Osteocyte (in vitro differentiated cells): Measurements from ENCODE around the gene SERAC1. TPM values are rescaled to one million over a fixed set of nuclear protein-coding genes. Genes with fewer than 3 reads are reported as not detected.

Source experiments
- DNase-seq: peaks from one replicate; pipeline ENCODE4 v3.0.0; 2021; ENCODE audit warnings: mixed read lengths; ENCODE audit not compliant: unreplicated experiment; ENCODE audit errors: extremely low spot score
- H3K27ac Mint-ChIP-seq: one replicate; pipeline ENCODE4 v1.8.0; 2021; ENCODE audit warnings: mild to moderate bottlenecking, mixed read lengths; ENCODE audit not compliant: unreplicated experiment
- H3K27me3 Mint-ChIP-seq: one replicate; pipeline ENCODE4 v1.8.0; 2021; ENCODE audit warnings: mixed read lengths; ENCODE audit not compliant: unreplicated experiment
- H3K36me3 Mint-ChIP-seq: one replicate; pipeline ENCODE4 v1.8.0; 2021; ENCODE audit warnings: mixed read lengths; ENCODE audit not compliant: unreplicated experiment
- H3K4me1 Mint-ChIP-seq: one replicate; pipeline ENCODE4 v1.8.0; 2021; ENCODE audit warnings: mixed read lengths; ENCODE audit not compliant: unreplicated experiment
- H3K4me3 Mint-ChIP-seq: one replicate; pipeline ENCODE4 v1.8.0; 2021; ENCODE audit warnings: mild to moderate bottlenecking, moderate library complexity, mixed read lengths; ENCODE audit not compliant: unreplicated experiment
- H3K9me3 Mint-ChIP-seq: one replicate; pipeline ENCODE4 v1.8.0; 2021; ENCODE audit warnings: mixed read lengths; ENCODE audit not compliant: unreplicated experiment
- total RNA-seq: library from RNA; stranded (reverse); gene quantifications from 2 replicates; pipeline ENCODE4 v1.2.1, GENCODE V29; 2021
- TF ChIP-seq, protein P1 (sequence below): fragments of 200-600 bp; sonication (generic); IDR thresholded peaks from 2 replicates; pipeline ENCODE4 v1.5.0; 2021; ENCODE audit warnings: antibody characterized with exemption, mild to moderate bottlenecking, moderate library complexity

SERAC1 gene
- total RNA-seq, 1 donor from 2014 or later = 10.3 TPM

DNA sequence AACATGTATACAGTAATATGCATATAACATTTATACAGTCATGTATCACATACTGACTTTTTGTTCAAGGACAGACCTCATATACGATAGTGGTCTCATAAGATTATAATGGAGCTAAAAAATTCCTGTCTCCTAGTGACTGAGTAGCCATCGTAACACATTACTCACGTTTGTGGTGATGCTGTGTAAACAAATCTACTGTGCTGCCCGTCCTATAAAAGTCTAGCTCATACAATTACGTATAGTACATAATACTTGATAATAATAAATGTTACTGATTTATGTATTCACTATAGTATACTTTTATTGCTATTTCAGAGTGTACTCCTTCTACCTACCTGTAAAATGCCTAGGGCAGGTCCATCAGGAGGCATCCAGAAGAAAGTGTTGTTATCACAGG is 17.4 kb downstream of the SERAC1 start:
- TF ChIP-seq, protein P1, sequence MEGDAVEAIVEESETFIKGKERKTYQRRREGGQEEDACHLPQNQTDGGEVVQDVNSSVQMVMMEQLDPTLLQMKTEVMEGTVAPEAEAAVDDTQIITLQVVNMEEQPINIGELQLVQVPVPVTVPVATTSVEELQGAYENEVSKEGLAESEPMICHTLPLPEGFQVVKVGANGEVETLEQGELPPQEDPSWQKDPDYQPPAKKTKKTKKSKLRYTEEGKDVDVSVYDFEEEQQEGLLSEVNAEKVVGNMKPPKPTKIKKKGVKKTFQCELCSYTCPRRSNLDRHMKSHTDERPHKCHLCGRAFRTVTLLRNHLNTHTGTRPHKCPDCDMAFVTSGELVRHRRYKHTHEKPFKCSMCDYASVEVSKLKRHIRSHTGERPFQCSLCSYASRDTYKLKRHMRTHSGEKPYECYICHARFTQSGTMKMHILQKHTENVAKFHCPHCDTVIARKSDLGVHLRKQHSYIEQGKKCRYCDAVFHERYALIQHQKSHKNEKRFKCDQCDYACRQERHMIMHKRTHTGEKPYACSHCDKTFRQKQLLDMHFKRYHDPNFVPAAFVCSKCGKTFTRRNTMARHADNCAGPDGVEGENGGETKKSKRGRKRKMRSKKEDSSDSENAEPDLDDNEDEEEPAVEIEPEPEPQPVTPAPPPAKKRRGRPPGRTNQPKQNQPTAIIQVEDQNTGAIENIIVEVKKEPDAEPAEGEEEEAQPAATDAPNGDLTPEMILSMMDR = no peak
- no peak overlapping the region for H3K4me3 Mint-ChIP-seq

DNA sequence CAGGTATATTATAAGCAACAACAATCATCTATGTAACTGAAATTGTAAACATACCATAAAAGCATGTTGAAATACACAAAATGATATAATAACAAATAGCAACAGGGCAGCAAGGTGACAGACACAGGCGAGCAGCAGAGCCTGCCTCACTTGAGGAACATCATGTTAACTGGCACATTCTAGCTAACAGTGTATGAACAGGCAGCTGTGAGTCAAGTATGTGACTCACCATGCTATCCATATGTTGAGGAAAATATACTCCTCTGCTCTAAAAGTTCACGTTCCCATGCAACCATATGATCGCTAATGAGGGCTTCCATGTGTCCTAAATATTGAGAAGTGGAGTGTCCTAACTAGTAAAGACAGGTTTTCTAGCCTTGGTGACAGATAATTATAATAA is 18.4 kb downstream of the SERAC1 start:
- peak overlapping the region; percentile 38 for H3K27ac Mint-ChIP-seq
- H3K4me3 Mint-ChIP-seq = no peak overlapping the region
- TF ChIP-seq, protein P1 = no peak
- no peak for DNase-seq
- H3K9me3 Mint-ChIP-seq = no peaks in the 10 kb centered on the region
- peaks cover 14% of the 10 kb centered on the region for H3K4me1 Mint-ChIP-seq
- H3K27me3 Mint-ChIP-seq = no peaks in the 10 kb centered on the region
- peaks cover 15% of the 10 kb centered on the region for H3K36me3 Mint-ChIP-seq

More for the DNA sequence above, 17.4 kb downstream of the SERAC1 start:
- Mint-ChIP-seq H3K27me3 (no peaks in the 10 kb centered on the region), H3K36me3 (peaks cover 20% of the 10 kb centered on the region), H3K4me1 (peaks cover 14% of the 10 kb centered on the region), H3K27ac (peak overlapping the region; percentile 66), H3K9me3 (no peaks in the 10 kb centered on the region)
- no peak for DNase-seq

DNA sequence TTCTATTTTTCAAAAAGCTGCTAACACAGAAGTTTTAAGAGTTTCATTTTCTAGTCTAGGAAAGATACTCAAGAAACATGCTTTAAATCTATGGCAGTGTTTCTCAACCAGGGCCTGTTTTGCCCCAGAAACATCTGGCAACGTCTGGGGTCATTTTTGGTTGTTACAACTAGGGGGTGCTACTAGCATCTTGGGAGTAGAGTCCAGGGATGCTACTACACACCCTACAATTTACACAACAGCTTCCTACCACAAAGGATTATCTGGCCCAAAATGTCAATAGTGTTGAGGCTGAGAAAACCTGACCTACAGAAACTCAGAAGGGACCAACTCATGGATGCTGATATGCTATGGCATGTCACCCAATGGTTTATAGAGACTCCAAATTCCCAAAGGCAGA is 24.4 kb downstream of the SERAC1 start:
- H3K27me3 Mint-ChIP-seq = no peaks in the 10 kb centered on the region
- H3K4me1 Mint-ChIP-seq = no peaks in the 10 kb centered on the region
- H3K36me3 Mint-ChIP-seq = peaks cover 40% of the 10 kb centered on the region
- H3K9me3 Mint-ChIP-seq = no peaks in the 10 kb centered on the region
- no peak overlapping the region for H3K4me3 Mint-ChIP-seq
- DNase-seq = no peak
- no peak overlapping the region for H3K27ac Mint-ChIP-seq
- TF ChIP-seq, protein P1 = peak; percentile 3

DNA sequence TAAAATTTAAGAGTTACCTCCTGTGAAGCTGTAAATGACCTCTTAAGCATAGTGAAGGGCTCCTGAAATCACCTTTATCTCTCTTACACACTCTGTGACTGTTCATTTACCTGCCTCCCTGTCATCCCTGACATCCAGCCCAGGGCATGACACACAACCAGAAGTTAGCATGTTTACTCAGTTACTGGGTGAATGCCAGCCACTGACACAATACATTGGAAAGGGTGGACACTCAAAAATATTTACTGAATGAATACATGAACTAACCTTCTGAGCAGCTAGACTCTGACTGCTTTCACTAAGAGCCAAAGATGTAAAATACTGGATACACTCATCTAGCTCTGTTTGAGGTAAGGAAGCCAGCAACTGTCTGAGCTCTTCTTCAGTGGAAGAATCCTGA is 25.3 kb downstream of the SERAC1 start:
- Mint-ChIP-seq H3K9me3 (no peaks in the 10 kb centered on the region), H3K27me3 (no peaks in the 10 kb centered on the region), H3K4me1 (no peaks in the 10 kb centered on the region), H3K4me3 (no peak overlapping the region), H3K36me3 (peaks cover 36% of the 10 kb centered on the region), H3K27ac (no peak overlapping the region)
- TF ChIP-seq, protein P1 = no peak
- DNase-seq = no peak

DNA sequence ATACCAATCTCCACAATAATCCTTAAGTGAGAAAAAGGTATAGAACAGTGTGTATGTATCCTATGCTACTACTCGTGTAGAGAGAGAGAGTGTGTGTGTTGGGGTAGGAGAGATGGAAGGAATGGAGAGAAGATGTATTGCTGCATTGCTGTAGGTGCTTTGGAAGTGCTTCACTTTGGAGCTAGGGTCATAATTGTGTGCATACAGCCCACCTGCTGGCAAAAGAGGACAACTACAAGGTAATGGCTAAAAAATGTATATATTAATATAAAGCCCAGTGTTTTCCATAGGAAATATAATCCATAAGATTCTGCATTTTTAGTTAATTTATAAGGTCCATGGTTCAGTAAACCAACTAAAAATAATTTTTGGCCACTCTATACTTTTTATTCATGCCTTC is 36.1 kb downstream of the SERAC1 start:
- no peak overlapping the region for H3K4me3 Mint-ChIP-seq
- DNase-seq = no peak
- no peaks in the 10 kb centered on the region for H3K27me3 Mint-ChIP-seq
- TF ChIP-seq, protein P1 = peak; percentile 60
- peaks cover 5% of the 10 kb centered on the region for H3K36me3 Mint-ChIP-seq
- no peaks in the 10 kb centered on the region for H3K4me1 Mint-ChIP-seq
- no peaks in the 10 kb centered on the region for H3K9me3 Mint-ChIP-seq
- no peak overlapping the region for H3K27ac Mint-ChIP-seq
